ENCODE data around the gene FAM169A. TPM values are rescaled to one million over a fixed set of nuclear protein-coding genes. Genes with fewer than 3 reads are reported as not detected.
"Not testable (repeated sequence)": the region's sequence is repeated elsewhere in the genome, so short reads cannot be mapped to it uniquely, and the experiment has no call there.

The FAM169A gene
- total RNA-seq, 2 experiments from 2014 or later: 3.1 to 3.6 TPM

DNA sequence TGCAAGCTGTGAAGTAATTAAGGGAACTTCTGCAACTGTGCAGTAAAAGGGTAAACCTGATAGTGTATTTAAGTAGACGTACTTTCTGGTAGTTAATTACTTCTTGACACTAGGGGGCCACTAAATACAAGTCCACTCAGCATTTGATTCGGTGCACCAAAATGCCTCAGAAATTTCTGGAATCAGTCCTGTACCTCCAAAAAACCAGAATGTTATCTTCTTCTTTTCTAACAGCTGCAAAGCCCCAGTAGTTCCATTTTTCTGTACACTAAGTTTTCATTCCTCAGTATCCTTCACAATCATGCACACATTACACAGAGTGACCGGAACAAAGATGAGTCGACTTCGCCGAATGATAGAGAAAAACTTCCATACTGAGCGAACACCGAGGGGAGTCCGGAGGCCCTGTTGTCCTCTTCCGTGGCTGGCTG, 99.8 kb downstream of the FAM169A start:
- no peaks in the 10 kb centered on the region for H3K9me3 Mint-ChIP-seq
- peak overlapping the region; percentile 96 for H3K27ac Mint-ChIP-seq
- H3K4me1 Mint-ChIP-seq: peaks cover 39% of the 10 kb centered on the region
- POLR2A ChIA-PET: no interaction called here
- CTCF ChIA-PET: interaction anchor here (0.7 to 1.6 kb wide), 2 partner anchors 8 to 71 kb away, joined by 3 to 4 read pairs; no protein-coding TSS in a partner anchor
- peaks cover 34% of the 10 kb centered on the region for H3K36me3 Mint-ChIP-seq (ENCODE audit: low read depth)
- DNase-seq: peak; percentile 35
- no peaks in the 10 kb centered on the region for H3K27me3 Mint-ChIP-seq
- H3K4me3 Mint-ChIP-seq: peak overlapping the region; percentile 100

DNA sequence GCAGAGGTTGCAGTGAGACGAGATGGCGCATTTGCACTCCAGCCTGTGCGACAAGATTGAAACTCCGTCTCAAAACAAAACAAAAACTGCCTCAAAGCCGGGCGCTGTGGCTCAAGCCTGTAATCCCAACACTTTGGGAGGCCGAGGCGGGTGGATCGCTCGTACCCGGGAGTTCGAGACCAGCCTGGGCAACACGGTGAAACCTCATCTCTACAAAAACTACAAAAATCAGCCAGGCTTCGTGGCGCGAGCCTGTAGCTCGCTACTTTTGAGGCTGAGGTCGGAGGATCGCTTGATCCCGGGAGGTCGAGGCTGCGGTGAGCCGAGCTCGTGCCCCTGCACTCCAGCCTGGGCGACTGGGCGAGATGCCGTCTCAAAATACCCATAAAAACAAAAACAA, 100.3 kb downstream of the FAM169A start:
- ChIA-PET POLR2A (no interaction called here), CTCF (no interaction called here)
- H3K27ac Mint-ChIP-seq: peak overlapping the region; percentile 96
- H3K36me3 Mint-ChIP-seq (ENCODE audit: low read depth): peaks cover 34% of the 10 kb centered on the region
- H3K9me3 Mint-ChIP-seq: no peaks in the 10 kb centered on the region
- H3K4me3 Mint-ChIP-seq: peak overlapping the region; percentile 100
- no peaks in the 10 kb centered on the region for H3K27me3 Mint-ChIP-seq
- no peak for DNase-seq
- H3K4me1 Mint-ChIP-seq: peaks cover 42% of the 10 kb centered on the region

DNA sequence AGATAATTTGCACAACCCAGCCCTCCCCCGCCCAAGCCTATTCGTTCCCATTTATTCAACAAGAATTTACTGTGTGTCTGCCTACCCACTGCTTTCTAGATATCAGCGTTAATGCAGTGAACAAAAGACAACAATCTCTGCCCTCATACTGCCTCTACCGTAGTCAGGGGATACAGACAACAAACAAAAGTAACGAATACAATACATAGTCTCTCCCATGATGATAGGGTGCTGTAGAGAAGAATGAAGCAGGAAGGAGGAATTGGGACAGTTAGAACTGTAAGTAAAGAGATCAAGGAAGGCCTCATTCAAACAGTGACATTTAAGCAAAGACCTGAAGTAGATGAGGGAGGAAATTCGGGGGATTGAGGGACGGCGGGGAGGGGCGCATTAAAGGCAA, 101.0 kb downstream of the FAM169A start:
- Mint-ChIP-seq H3K4me1 (peaks cover 40% of the 10 kb centered on the region), H3K27ac (no peak overlapping the region)
- POLR2A ChIA-PET: no interaction called here

DNA sequence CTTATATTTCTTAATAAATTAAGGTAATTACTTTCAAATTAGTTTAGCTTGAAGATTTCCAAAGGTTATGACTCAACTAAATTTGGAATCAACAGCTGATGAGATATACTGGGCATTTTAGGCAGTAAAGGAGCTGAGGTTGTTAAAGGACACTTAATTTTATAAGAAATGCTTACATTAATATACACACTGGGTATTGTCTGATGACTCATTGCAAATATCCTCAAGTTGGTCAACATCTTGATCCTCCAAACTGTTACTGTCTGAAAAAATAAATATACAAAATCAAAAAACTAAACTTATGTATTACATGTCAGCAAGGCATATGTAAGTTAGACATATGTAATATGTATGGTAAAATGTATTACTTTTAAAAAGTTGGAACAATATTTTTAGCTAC, 102.7 kb downstream of the FAM169A start:
- Mint-ChIP-seq H3K27ac (no peak overlapping the region), H3K4me1 (peaks cover 35% of the 10 kb centered on the region), H3K9me3 (no peaks in the 10 kb centered on the region), H3K4me3 (no peak overlapping the region), H3K27me3 (no peaks in the 10 kb centered on the region), H3K36me3 (ENCODE audit: low read depth) (peaks cover 28% of the 10 kb centered on the region)
- no peak for DNase-seq
- CTCF ChIA-PET: interaction anchor here (1.4 kb wide), 1 partner anchor 473 kb away, joined by 3 read pairs; the partner anchor contains the start of gene ANKRD31
- POLR2A ChIA-PET: no interaction called here

More for the DNA sequence above, 101.0 kb downstream of the FAM169A start:
- Mint-ChIP-seq H3K9me3 (no peaks in the 10 kb centered on the region), H3K4me3 (peak overlapping the region; percentile 100), H3K27me3 (no peaks in the 10 kb centered on the region), H3K36me3 (ENCODE audit: low read depth) (peaks cover 31% of the 10 kb centered on the region)
- CTCF ChIA-PET: no interaction called here
- no peak for DNase-seq

DNA sequence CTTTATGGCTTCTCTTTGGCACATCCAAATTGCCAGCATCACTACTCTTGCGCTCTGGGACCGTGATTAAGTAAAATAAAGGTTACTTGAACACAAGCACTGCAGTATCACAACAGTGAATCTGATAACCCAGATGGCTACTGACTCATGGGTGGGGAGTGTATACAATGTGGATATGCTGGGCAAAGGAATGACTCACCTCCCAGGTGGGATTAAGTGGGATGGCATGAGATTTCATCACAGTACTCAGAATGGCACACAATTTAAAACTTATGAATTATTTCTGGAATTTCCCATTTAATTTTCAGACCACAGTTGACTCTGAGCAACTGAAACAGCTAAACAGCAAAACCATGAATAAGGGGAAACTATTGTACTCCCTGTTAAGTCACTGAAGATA, 103.6 kb downstream of the FAM169A start:
- Mint-ChIP-seq H3K4me1 (peaks cover 28% of the 10 kb centered on the region), H3K27ac (no peak overlapping the region), H3K9me3 (no peaks in the 10 kb centered on the region), H3K36me3 (ENCODE audit: low read depth) (peaks cover 32% of the 10 kb centered on the region), H3K27me3 (no peaks in the 10 kb centered on the region), H3K4me3 (no peak overlapping the region)
- no peak for DNase-seq
- ChIA-PET POLR2A (no interaction called here), CTCF (interaction anchor here (0.5 kb wide), 1 partner anchor 38 kb away, joined by 6 read pairs; no protein-coding TSS in a partner anchor)

DNA sequence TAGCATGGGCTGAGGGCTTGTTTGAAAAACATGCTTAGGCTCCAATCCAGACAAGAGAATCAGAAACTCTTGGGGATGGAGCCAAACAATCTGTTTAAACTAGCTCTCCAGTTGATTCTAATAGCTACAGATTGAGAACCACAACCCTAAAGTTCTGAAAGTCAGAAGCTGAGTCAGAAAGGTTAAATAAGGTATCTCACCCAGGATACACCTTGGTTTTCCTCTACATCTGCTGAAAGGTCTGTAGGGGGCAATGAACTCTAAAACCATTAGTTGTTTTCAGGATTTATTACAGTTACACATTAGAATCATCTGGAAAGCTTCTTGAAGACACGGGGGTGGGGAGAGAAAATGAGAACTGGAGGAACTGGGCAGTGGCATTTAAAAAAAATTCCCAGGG, 104.9 kb downstream of the FAM169A start:
- DNase-seq: no peak
- H3K9me3 Mint-ChIP-seq: peaks cover 2% of the 10 kb centered on the region
- ChIA-PET POLR2A (no interaction called here), CTCF (interaction anchor here (0.6 to 1.0 kb wide), 2 partner anchors 12 to 148 kb away, joined by 3 to 4 read pairs; no protein-coding TSS in a partner anchor)
- H3K36me3 Mint-ChIP-seq (ENCODE audit: low read depth): peaks cover 33% of the 10 kb centered on the region
- H3K27ac Mint-ChIP-seq: no peak overlapping the region
- no peak overlapping the region for H3K4me3 Mint-ChIP-seq
- peaks cover 24% of the 10 kb centered on the region for H3K4me1 Mint-ChIP-seq
- H3K27me3 Mint-ChIP-seq: no peaks in the 10 kb centered on the region

DNA sequence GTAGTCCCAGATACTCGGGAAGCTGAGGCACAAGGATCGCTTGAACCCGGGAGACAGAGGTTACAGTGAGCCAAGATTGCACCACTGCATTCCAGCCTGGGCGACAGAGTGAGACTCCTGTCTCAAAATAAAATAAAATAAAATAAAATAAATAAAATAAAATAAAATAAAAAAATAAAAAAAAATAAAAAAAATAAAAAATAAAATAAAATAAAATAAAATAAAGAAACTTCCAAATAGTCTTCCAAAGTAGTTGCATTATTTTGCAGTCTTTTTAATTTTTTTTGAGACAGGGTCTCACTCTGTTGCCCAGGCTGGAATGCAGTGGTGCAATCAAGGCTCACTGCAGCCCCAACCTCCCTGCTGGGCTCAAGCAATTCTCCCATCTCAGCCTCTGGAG, 117.4 kb downstream of the FAM169A start:
- DNase-seq, H3K4me3 Mint-ChIP-seq, H3K9me3 Mint-ChIP-seq, CTCF ChIA-PET, POLR2A ChIA-PET, H3K27me3 Mint-ChIP-seq, H3K4me1 Mint-ChIP-seq, H3K27ac Mint-ChIP-seq: not testable (repeated sequence)
- H3K36me3 Mint-ChIP-seq (ENCODE audit: low read depth): peaks cover 40% of the 10 kb centered on the region

DNA sequence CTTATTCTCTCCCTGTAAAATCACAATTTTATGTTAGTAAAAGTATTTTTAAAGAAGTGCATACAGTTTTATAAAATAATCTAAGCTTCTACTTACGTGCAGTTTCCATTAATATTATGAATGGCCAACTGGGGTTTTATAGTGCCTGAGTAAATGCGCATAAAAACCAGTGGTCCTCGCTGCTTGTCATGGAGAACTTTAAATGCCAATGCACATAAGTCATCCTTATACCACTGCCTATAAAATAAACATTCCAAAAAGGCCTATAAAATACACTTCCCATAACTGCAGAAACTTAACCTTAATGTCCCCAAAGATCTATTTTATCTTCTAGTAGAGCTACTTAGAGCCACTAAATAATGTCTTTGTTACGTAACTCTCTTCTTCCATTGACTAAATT, 127.8 kb downstream of the FAM169A start:
- Mint-ChIP-seq H3K4me3 (no peak overlapping the region), H3K27me3 (no peaks in the 10 kb centered on the region), H3K4me1 (no peaks in the 10 kb centered on the region), H3K36me3 (ENCODE audit: low read depth) (peaks cover 41% of the 10 kb centered on the region), H3K27ac (no peak overlapping the region), H3K9me3 (no peaks in the 10 kb centered on the region)
- CTCF ChIA-PET: interaction anchor here (1.2 kb wide), 1 partner anchor 15 kb away, joined by 4 read pairs; no protein-coding TSS in a partner anchor
- POLR2A ChIA-PET: no interaction called here
- DNase-seq: no peak

DNA sequence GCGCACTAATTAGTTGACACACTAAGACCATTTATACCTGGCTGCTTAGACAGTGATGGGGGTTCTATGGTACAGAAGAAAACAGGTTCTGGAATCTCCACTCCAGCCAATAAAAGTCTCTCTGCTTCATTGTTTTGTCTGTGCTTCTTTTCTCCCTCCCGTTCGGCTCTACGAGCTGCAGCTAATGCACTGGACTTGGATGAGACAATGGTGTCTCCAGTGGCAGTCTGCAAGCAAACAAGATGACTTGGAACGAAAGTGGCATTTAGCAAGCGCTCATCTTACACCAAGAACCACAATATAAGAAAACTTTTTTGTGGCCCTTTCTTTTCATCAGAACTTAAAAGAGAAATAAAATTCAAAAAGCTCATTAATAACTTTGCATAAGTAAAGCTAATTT, 129.4 kb downstream of the FAM169A start:
- Mint-ChIP-seq H3K4me1 (no peaks in the 10 kb centered on the region), H3K27me3 (no peaks in the 10 kb centered on the region), H3K4me3 (no peak overlapping the region), H3K36me3 (ENCODE audit: low read depth) (peaks cover 35% of the 10 kb centered on the region), H3K9me3 (no peaks in the 10 kb centered on the region), H3K27ac (no peak overlapping the region)
- CTCF ChIA-PET: interaction anchor here (1.3 kb wide), 1 partner anchor 17 kb away, joined by 3 read pairs; no protein-coding TSS in a partner anchor
- DNase-seq: no peak
- POLR2A ChIA-PET: no interaction called here

Other genes starting within 250 kb of the FAM169A start
- 1 to 10 TPM; 2.2 to 3.4 TPM for gene ENC1, start 225.7 kb downstream of the FAM169A start, total RNA-seq
- 10 to 100 TPM; 71.4 to 73.3 TPM for gene HEXB, start 181.2 kb downstream of the FAM169A start, total RNA-seq
- 10 to 100 TPM; 24.0 to 24.3 TPM for gene GFM2, start 99.3 kb downstream of the FAM169A start, total RNA-seq
- 100 to 1,000 TPM; 130 to 160 TPM for gene NSA2, start 99.1 kb downstream of the FAM169A start, total RNA-seq
- gene GCNT4, start 186.2 kb upstream of the FAM169A start, total RNA-seq: 1 to 10 TPM; 1.7 to 2.3 TPM

Measured in activated CD4-positive, alpha-beta T cell treated with anti-CD3 and anti-CD28 coated beads, Interleukin-2, amount 10 ng/mL, durations not matched to agents 7 days and 5 days (primary cell).